GM19035 (cell line): Measurements from ENCODE around the gene SDE2.
"Not testable (repeated sequence)": the region's sequence is repeated elsewhere in the genome, so short reads cannot be mapped to it uniquely, and the experiment has no call there.

Source experiments
- ATAC-seq: cut with Tn5 transposase; IDR thresholded peaks from one replicate; pipeline ENCODE4 v1.9.1; 2021; ENCODE audit not compliant: unreplicated experiment

The SDE2 gene

GRCh38 chr1:225945564-225945963 is 53.6 kb downstream of the SDE2 start:
- no peak for ATAC-seq

- ATAC-seq: peak; percentile 65
Measured at GRCh38 chr1:225944951-225945350, 54.2 kb downstream of the SDE2 start.

GRCh38 chr1:225944387-225944786 is 54.8 kb downstream of the SDE2 start:
- no peak for ATAC-seq

- no peak for ATAC-seq
Measured at GRCh38 chr1:225943582-225943981, 55.6 kb downstream of the SDE2 start.

GRCh38 chr1:225942574-225942973 is 56.6 kb downstream of the SDE2 start:
- peak; percentile 77 for ATAC-seq

GRCh38 chr1:225941942-225942222 is 57.3 kb downstream of the SDE2 start:
- no peak for ATAC-seq

GRCh38 chr1:225941187-225941941 is 57.8 kb downstream of the SDE2 start, which contains the start of gene LEFTY2:
TSS of gene LEFTY2 (minus strand) at chr1:225941220. CDS start at chr1:225941140, 80 bp downstream.
- ATAC-seq: no peak

GRCh38 chr1:225940385-225941151 is 58.6 kb downstream of the SDE2 start:
- ATAC-seq: no peak

GRCh38 chr1:225939939-225940310 is 59.2 kb downstream of the SDE2 start:
- ATAC-seq: not testable (repeated sequence)

GRCh38 chr1:225939097-225939938 is 59.8 kb downstream of the SDE2 start:
- not testable (repeated sequence) for ATAC-seq

GRCh38 chr1:225937048-225937968 is 61.8 kb downstream of the SDE2 start:
- ATAC-seq: no peak

- no peak for ATAC-seq
Measured at GRCh38 chr1:225936523-225936922, 62.6 kb downstream of the SDE2 start.

- not testable (repeated sequence) for ATAC-seq
Measured at GRCh38 chr1:225936086-225936485, 63.1 kb downstream of the SDE2 start.

- no peak for ATAC-seq
Measured at GRCh38 chr1:225934711-225935110, 64.4 kb downstream of the SDE2 start.

GRCh38 chr1:225933072-225933471 is 66.1 kb downstream of the SDE2 start:
- no peak for ATAC-seq
